Nephron progenitor cell (in vitro differentiated cells): ENCODE measurements around the gene MAP3K8.

Experiments used
- DNase-seq: peaks from one replicate; pipeline ENCODE4 v3.0.0; 2021
- H3K27ac Mint-ChIP-seq: 2 replicates; pipeline ENCODE4 v1.8.0; 2021; ENCODE audit warnings: mild to moderate bottlenecking, moderate library complexity, mixed read lengths
- H3K27me3 Mint-ChIP-seq: 2 replicates; pipeline ENCODE4 v1.8.0; 2021; ENCODE audit warnings: mild to moderate bottlenecking, low read depth, mixed read lengths; ENCODE audit not compliant: poor library complexity
- H3K36me3 Mint-ChIP-seq: 2 replicates; pipeline ENCODE4 v1.8.0; 2021; ENCODE audit warnings: low read depth, mixed read lengths
- H3K4me1 Mint-ChIP-seq: 2 replicates; pipeline ENCODE4 v1.8.0; 2021; ENCODE audit warnings: mixed read lengths
- H3K4me3 Mint-ChIP-seq: 2 replicates; pipeline ENCODE4 v1.8.0; 2021; ENCODE audit warnings: mild to moderate bottlenecking, moderate library complexity, mixed read lengths
- H3K9me3 Mint-ChIP-seq: 2 replicates; pipeline ENCODE4 v1.8.0; 2021; ENCODE audit warnings: mild to moderate bottlenecking, moderate library complexity, mixed read lengths
- CTCF ChIP-seq: fragments of 200-600 bp; sonication (generic); IDR thresholded peaks from 2 replicates; pipeline ENCODE4 v1.5.0; 2021; ENCODE audit warnings: antibody characterized with exemption

The MAP3K8 gene

DNA sequence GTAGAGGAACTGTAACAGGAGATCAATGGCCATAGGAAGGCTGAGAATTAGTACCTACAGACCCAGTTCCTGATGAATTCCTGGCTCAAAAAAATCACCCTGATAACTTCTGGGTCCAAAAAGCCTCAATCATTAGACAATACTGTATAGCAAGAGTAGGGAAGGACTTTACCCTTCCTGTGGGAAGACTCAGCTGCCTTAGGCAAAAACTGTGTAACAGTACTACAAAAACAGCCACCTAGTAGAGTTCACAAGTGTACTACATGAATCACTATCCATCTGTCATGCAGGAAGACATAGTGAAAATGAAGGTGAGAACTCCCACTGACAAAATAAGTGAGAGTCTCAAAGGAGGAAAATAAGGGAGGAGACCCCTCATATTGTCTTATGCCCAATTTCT is 47.6 kb downstream of the MAP3K8 start:
- Mint-ChIP-seq H3K27me3 (no peaks in the 10 kb centered on the region), H3K27ac (no peak overlapping the region), H3K4me3 (no peak overlapping the region), H3K4me1 (no peaks in the 10 kb centered on the region), H3K9me3 (peaks cover 54% of the 10 kb centered on the region), H3K36me3 (peaks cover 10% of the 10 kb centered on the region)
- DNase-seq: no peak
- TF ChIP-seq CTCF: no peak

- no peak for DNase-seq
Observed at GRCh38 chr10:30488316-30488715, 54.3 kb downstream of the MAP3K8 start.

DNA sequence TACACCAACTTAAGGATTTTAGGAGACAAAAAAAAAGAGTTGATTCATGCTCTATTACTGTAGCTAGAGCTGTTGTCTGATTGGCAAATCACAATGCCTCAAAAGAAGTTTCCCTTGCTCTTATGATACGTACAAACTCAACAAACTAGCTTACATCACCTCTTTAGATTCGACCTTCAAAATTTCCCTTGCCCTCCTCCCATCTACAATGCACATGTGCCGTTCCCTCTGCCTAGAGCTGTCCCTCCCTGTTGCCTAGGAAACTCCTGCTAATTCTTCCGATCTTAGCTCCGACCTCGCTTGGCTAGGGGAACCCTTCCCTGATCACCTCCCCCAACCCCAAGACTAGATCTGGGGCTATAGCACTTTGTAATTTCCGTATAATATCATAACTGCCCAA is 55.4 kb downstream of the MAP3K8 start:
- Mint-ChIP-seq H3K36me3 (no peaks in the 10 kb centered on the region), H3K4me3 (no peak overlapping the region), H3K4me1 (peaks cover 30% of the 10 kb centered on the region), H3K9me3 (peaks cover 17% of the 10 kb centered on the region), H3K27me3 (peaks cover 13% of the 10 kb centered on the region), H3K27ac (no peak overlapping the region)
- TF ChIP-seq CTCF: no peak
- DNase-seq: no peak

More at GRCh38 chr10:30488316-30488715, 54.3 kb downstream of the MAP3K8 start:
- TF ChIP-seq CTCF: no peak
- peaks cover 7% of the 10 kb centered on the region for H3K27me3 Mint-ChIP-seq
- H3K36me3 Mint-ChIP-seq: peaks cover under 1% of the 10 kb centered on the region
- H3K27ac Mint-ChIP-seq: no peak overlapping the region
- no peak overlapping the region for H3K4me3 Mint-ChIP-seq
- peaks cover 23% of the 10 kb centered on the region for H3K9me3 Mint-ChIP-seq
- peaks cover 21% of the 10 kb centered on the region for H3K4me1 Mint-ChIP-seq

DNA sequence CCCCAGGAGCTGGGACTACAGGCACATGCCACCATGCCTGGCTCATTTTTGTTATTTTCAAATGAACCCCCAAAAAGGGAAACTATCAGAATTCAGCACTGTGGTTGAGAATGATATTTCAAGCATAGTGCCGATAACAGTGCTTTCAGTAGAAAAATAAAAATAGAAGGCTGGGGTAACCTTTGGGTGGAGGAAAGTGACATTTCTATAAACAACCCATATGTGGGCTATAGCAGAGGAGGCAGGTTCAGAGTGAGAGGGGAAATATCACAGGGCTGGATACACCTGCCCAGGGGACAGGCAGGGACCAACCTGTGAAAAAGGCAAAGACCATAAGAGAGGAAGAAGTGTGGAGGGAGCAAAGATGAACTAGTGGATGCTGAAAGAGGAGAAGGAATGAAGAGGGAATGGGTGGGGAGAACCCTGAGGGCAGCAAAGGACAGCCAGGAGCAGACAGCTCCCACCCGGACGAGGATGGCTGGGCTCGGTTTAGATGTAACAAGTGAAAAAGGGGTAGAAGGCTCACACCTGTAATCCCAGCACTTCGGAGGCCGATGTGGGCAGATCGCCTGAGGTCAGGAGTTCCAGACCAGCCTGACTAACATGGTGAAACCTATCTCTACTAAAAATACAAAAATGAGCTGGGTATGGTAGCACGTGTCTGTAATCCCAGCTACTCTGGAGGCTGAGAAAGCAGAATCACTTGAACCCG is 56.5 kb downstream of the MAP3K8 start:
- no peak for DNase-seq
- Mint-ChIP-seq H3K27me3 (peaks cover 13% of the 10 kb centered on the region), H3K4me1 (peaks cover 37% of the 10 kb centered on the region), H3K4me3 (no peak overlapping the region), H3K9me3 (peaks cover 6% of the 10 kb centered on the region), H3K36me3 (no peaks in the 10 kb centered on the region), H3K27ac (peak overlapping the region; percentile 73)
- no peak for TF ChIP-seq CTCF

GRCh38 chr10:30491204-30491915 is 57.4 kb downstream of the MAP3K8 start:
- Mint-ChIP-seq H3K36me3 (no peaks in the 10 kb centered on the region), H3K4me1 (peaks cover 40% of the 10 kb centered on the region), H3K27me3 (peaks cover 13% of the 10 kb centered on the region), H3K27ac (no peak overlapping the region), H3K9me3 (no peaks in the 10 kb centered on the region), H3K4me3 (no peak overlapping the region)
- DNase-seq: no peak
- no peak for TF ChIP-seq CTCF
